Breast epithelium (tissue), 3 donors: ENCODE data around the gene ARNT2.

Experiments used
- POLR2A ChIP-seq: fragments of 450-650 bp; IDR thresholded peaks from one replicate; pipeline ENCODE4 v1.6.1; 2016; ENCODE audit warnings: antibody characterized with exemption, mild to moderate bottlenecking, moderate library complexity
- POLR2AphosphoS5 ChIP-seq, 3 donors: sonication (generic); formaldehyde crosslinking; IDR thresholded peaks; one replicate each; pipeline ENCODE4 v1.6.1; 2017; ENCODE audit warnings: antibody characterized with exemption in 3 of 3
- TF ChIP-seq, protein P1 (sequence below), 3 donors: fragments of 450-650 bp; IDR thresholded peaks; one replicate each; pipeline ENCODE4 v1.5.1; 2016 to 2017; ENCODE audit warnings: antibody characterized with exemption in 3 of 3, mild to moderate bottlenecking in 3 of 3, moderate library complexity in 3 of 3

GRCh38 chr15:80608688-80609087 lies 204.5 kb downstream of the ARNT2 start:
- TF ChIP-seq POLR2A: no peak
- TF ChIP-seq, protein P1, sequence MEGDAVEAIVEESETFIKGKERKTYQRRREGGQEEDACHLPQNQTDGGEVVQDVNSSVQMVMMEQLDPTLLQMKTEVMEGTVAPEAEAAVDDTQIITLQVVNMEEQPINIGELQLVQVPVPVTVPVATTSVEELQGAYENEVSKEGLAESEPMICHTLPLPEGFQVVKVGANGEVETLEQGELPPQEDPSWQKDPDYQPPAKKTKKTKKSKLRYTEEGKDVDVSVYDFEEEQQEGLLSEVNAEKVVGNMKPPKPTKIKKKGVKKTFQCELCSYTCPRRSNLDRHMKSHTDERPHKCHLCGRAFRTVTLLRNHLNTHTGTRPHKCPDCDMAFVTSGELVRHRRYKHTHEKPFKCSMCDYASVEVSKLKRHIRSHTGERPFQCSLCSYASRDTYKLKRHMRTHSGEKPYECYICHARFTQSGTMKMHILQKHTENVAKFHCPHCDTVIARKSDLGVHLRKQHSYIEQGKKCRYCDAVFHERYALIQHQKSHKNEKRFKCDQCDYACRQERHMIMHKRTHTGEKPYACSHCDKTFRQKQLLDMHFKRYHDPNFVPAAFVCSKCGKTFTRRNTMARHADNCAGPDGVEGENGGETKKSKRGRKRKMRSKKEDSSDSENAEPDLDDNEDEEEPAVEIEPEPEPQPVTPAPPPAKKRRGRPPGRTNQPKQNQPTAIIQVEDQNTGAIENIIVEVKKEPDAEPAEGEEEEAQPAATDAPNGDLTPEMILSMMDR (IDR thresholded peaks at IDR 0.05): no peak
- no peak for TF ChIP-seq POLR2AphosphoS5 (IDR thresholded peaks at IDR 0.05)
